Osteocyte (in vitro differentiated cells): ENCODE data around the gene POLN. TPM values are rescaled to one million over a fixed set of nuclear protein-coding genes. Genes with fewer than 3 reads are reported as not detected.

Experiments
- DNase-seq: peaks from one replicate; pipeline ENCODE4 v3.0.0; 2021; ENCODE audit warnings: mixed read lengths; ENCODE audit not compliant: unreplicated experiment; ENCODE audit errors: extremely low spot score
- H3K27ac Mint-ChIP-seq: one replicate; pipeline ENCODE4 v1.8.0; 2021; ENCODE audit warnings: mild to moderate bottlenecking, mixed read lengths; ENCODE audit not compliant: unreplicated experiment
- H3K27me3 Mint-ChIP-seq: one replicate; pipeline ENCODE4 v1.8.0; 2021; ENCODE audit warnings: mixed read lengths; ENCODE audit not compliant: unreplicated experiment
- H3K36me3 Mint-ChIP-seq: one replicate; pipeline ENCODE4 v1.8.0; 2021; ENCODE audit warnings: mixed read lengths; ENCODE audit not compliant: unreplicated experiment
- H3K4me1 Mint-ChIP-seq: one replicate; pipeline ENCODE4 v1.8.0; 2021; ENCODE audit warnings: mixed read lengths; ENCODE audit not compliant: unreplicated experiment
- H3K4me3 Mint-ChIP-seq: one replicate; pipeline ENCODE4 v1.8.0; 2021; ENCODE audit warnings: mild to moderate bottlenecking, moderate library complexity, mixed read lengths; ENCODE audit not compliant: unreplicated experiment
- H3K9me3 Mint-ChIP-seq: one replicate; pipeline ENCODE4 v1.8.0; 2021; ENCODE audit warnings: mixed read lengths; ENCODE audit not compliant: unreplicated experiment
- CTCF ChIP-seq: fragments of 200-600 bp; sonication (generic); IDR thresholded peaks from 2 replicates; pipeline ENCODE4 v1.5.0; 2021; ENCODE audit warnings: antibody characterized with exemption, mild to moderate bottlenecking, moderate library complexity
- total RNA-seq: library from RNA; stranded (reverse); gene quantifications from 2 replicates; pipeline ENCODE4 v1.2.1, GENCODE V29; 2021

The POLN gene
- total RNA-seq, 1 donor from 2014 or later: 4.2 TPM

DNA sequence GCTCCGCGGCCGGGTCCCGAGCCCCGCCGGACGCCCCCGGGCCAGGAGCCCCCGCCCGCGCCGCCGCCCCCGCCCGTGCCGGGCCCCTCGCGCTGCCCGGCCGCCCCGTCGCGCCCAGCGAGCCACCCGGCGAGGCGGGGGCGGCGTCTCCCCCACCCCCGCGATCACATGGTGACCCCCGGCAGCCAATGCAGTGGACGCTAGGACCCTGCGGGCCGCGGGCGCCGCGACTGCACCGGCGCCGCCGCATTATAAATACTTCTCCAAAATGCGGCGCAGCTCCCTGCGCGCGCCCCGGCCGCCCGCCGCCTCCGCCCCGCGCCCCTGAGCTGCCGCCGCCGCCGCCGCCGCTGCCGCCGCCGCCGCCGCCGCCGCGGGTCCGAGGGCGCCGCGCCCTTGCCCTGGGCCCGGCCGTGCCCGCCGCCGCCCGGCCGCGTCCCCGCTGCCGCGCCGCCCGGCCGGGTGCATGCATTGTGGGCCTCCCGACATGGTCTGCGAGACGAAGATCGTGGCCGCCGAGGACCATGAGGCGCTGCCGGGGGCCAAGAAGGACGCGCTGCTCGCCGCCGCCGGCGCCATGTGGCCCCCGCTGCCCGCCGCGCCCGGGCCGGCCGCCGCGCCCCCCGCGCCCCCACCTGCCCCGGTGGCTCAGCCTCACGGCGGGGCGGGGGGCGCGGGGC is 182.7 kb downstream of the POLN start, which contains the start of gene NAT8L:
NAT8L (plus strand) TSS at position 282 of the 680 bp plus-strand sequence; CDS start at position 467, 185 bp downstream.
- Mint-ChIP-seq H3K36me3 (no peaks in the 10 kb centered on the region), H3K4me1 (no peaks in the 10 kb centered on the region), H3K4me3 (no peak within 1 kb of the TSS), H3K27ac (no peak within 1 kb of the TSS), H3K9me3 (no peaks in the 10 kb centered on the region), H3K27me3 (peaks cover 28% of the 10 kb centered on the region)
- TF ChIP-seq CTCF: no peak
- no peak for DNase-seq

DNA sequence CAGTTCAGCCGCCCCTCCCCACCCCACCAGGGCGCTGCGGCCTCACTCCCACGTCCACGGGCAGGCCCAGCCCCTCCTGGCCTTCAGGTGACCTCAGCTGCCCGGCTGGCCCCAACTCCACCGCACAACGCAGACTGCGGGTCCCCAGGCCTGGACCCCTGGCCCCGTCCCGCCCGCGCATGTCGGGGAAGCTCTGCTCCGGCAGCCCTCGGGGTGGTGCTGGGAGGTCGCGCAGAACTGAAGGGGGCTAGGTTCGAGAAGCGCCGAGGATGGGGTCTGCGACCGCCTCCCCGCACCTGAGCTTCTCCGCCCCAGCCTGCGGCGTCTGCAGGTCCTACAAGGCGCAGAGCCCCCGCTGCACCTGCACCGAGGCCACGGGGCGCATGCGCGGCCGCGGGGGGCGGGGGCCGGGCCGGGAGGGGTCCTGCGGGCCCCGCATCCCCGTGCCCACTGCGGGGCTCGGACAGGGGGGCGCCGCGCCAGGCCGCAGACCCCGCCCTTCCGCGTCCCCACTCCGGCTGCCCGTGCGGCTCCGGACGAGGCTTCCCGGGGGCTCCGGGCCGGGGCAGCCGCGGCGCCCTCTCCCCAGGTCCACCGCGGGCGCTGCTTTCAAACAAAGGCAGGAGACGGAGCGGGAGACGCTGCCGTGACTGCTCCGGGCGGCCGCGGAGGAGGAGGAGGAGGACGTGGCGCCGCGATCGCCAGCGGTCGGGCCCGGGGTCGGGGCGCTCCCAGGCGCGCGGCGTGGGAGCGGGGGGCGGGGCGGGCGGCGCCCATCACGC is 183.5 kb downstream of the POLN start:
- H3K27me3 Mint-ChIP-seq: peaks cover 33% of the 10 kb centered on the region
- no peak overlapping the region for H3K4me3 Mint-ChIP-seq
- no peaks in the 10 kb centered on the region for H3K4me1 Mint-ChIP-seq
- DNase-seq: no peak
- no peak overlapping the region for H3K27ac Mint-ChIP-seq
- no peaks in the 10 kb centered on the region for H3K9me3 Mint-ChIP-seq
- no peak for TF ChIP-seq CTCF
- no peaks in the 10 kb centered on the region for H3K36me3 Mint-ChIP-seq

GRCh38 chr4:2057382-2058065 is 184.4 kb downstream of the POLN start:
- TF ChIP-seq CTCF: no peak
- Mint-ChIP-seq H3K27ac (no peak overlapping the region), H3K9me3 (no peaks in the 10 kb centered on the region), H3K27me3 (peaks cover 39% of the 10 kb centered on the region), H3K36me3 (no peaks in the 10 kb centered on the region), H3K4me1 (no peaks in the 10 kb centered on the region), H3K4me3 (peak overlapping the region; percentile 46)
- DNase-seq: no peak

- Mint-ChIP-seq H3K9me3 (no peaks in the 10 kb centered on the region), H3K4me1 (no peaks in the 10 kb centered on the region), H3K27me3 (peaks cover 66% of the 10 kb centered on the region), H3K36me3 (no peaks in the 10 kb centered on the region), H3K4me3 (no peak overlapping the region), H3K27ac (no peak overlapping the region)
- DNase-seq: no peak
- no peak for TF ChIP-seq CTCF
These were observed 187.7 kb downstream of the POLN start for GRCh38 chr4:2054217-2054616.

DNA sequence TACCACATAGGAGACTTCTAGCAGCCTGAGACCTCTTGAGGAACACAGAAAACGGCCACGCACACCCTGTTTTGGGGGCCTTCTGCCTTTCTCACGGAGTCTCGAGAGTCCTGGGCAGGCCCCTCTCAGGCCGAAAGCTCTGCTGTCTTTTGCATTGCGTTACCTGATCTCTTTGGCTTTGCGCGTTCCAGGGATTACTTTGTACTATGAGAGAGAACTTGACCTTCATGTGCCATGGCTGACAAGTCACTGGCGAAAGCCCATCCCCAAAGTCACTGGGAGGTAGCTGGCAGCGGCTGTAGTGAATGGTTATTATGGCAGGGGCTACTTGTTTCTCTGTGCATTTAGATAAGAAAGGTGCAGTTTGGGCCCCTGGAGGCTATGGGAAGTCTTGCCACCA is 190.8 kb downstream of the POLN start:
- peaks cover 48% of the 10 kb centered on the region for H3K27me3 Mint-ChIP-seq
- no peaks in the 10 kb centered on the region for H3K36me3 Mint-ChIP-seq
- H3K9me3 Mint-ChIP-seq: no peaks in the 10 kb centered on the region
- TF ChIP-seq CTCF: no peak
- no peak overlapping the region for H3K27ac Mint-ChIP-seq
- H3K4me1 Mint-ChIP-seq: no peaks in the 10 kb centered on the region
- no peak overlapping the region for H3K4me3 Mint-ChIP-seq
- no peak for DNase-seq
